Prostate gland (tissue), 2 donors: ENCODE results near the gene VTI1B. TPM values are rescaled to one million over a fixed set of nuclear protein-coding genes. Genes with fewer than 3 reads are reported as not detected.

Source experiments
- DNase-seq: peaks from one replicate; pipeline ENCODE4 v3.0.0-alpha.2; 2019; ENCODE audit warnings: low spot score
- H3K27ac ChIP-seq, 2 donors: fragments of 200-600 bp; sonication (generic); 2 replicates each; pipeline ENCODE4 v1.5.1; 2017 to 2019
- H3K27me3 ChIP-seq: fragments of 200-600 bp; sonication (generic); replicated peaks from 2 replicates; pipeline ENCODE4 v1.5.1; 2019; ENCODE audit not compliant: insufficient read depth
- H3K36me3 ChIP-seq, 2 donors: fragments of 200-600 bp; sonication (generic); 1 replicate in 1 of 2; 2 replicates in 1 of 2; pipeline versions ENCODE4 v1.5.1 to v1.8.1; 2017 to 2019
- H3K4me1 ChIP-seq: fragments of 200-600 bp; sonication (generic); replicated peaks from 2 replicates; pipeline ENCODE4 v1.5.1; 2019
- H3K4me3 ChIP-seq, 2 donors: fragments of 200-600 bp; sonication (generic); 2 replicates each; pipeline ENCODE4 v1.5.1; 2017 to 2019
- H3K9me3 ChIP-seq: fragments of 200-600 bp; sonication (generic); 2 replicates; pipeline ENCODE4 v1.5.1; 2017
- CTCF ChIP-seq, 4 experiments: fragments of 200-600 bp in 2 of 4; fragments of 450-650 bp in 2 of 4; sonication (generic) in 2 of 4; IDR thresholded peaks; 1 replicate in 3 of 4; 2 replicates in 1 of 4; pipeline ENCODE4 v1.5.1; 2016 to 2019; ENCODE audit warnings: antibody characterized with exemption in 4 of 4, mild to moderate bottlenecking in 2 of 4, moderate library complexity in 2 of 4
- POLR2A ChIP-seq: fragments of 450-650 bp; IDR thresholded peaks from one replicate; pipeline ENCODE4 v1.6.1; 2016; ENCODE audit warnings: antibody characterized with exemption, mild to moderate bottlenecking
- POLR2AphosphoS5 ChIP-seq: sonication (generic); formaldehyde crosslinking; IDR thresholded peaks from one replicate; pipeline ENCODE4 v1.6.1; 2017; ENCODE audit warnings: antibody characterized with exemption
- WGBS: methylation state at CpG from one replicate; pipeline ENCODE4 v1.1.5; 2018; 5-methylcytosine and 5-hydroxymethylcytosine counted together
- intact Hi-C: fragments of 100-400 bp; cut with DNase I; formaldehyde crosslinking; loops from one replicate; pipeline ENCODE4 v1.14.2; 2022
- total RNA-seq, 2 donors: library from RNA; depleted of rRNA; stranded (reverse); fragments of >200 nt; gene quantifications; one replicate each; pipeline ENCODE4 v1.1.0, GENCODE V29; 2016

VTI1B gene
- total RNA-seq, 2 donors from 2014 or later = 52.0 to 52.6 TPM

DNA sequence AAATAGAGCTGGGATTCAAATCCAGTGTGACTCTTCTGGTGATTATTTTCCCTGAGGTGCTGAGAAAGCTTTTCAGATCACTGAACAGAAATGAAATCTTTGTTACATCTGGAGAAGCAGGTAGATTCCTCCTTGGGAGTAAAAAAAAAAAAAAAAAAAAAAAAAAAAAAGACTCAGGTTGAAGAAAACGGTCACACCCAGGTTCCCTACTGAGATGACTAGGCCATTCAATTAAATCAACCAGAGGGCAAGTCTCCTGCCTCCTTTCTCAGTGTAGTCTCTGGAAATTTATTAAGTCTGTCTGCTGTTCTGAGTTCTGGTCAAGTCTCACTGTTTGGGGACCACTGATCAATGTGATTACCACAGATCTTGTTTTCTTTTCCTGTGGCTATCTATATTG, 30.7 kb downstream of the VTI1B start:
- H3K4me3 ChIP-seq = no peak overlapping the region
- DNase-seq = no peak
- no peaks in the 10 kb centered on the region for H3K4me1 ChIP-seq
- TF ChIP-seq CTCF (IDR thresholded peaks at IDR 0.05) (no peak), POLR2AphosphoS5 (no peak), POLR2A (no peak)
- H3K27me3 ChIP-seq = no peaks in the 10 kb centered on the region
- H3K27ac ChIP-seq = no peak overlapping the region
- peaks cover 0 to 1% of the 10 kb centered on the region in 2 donors for H3K36me3 ChIP-seq
- intact Hi-C loops = no loop called here
- H3K9me3 ChIP-seq = no peaks in the 10 kb centered on the region
- 44% methylated on average over 1 of the region's 1 CpG for WGBS

- H3K27me3 ChIP-seq = no peaks in the 10 kb centered on the region
- no peak overlapping the region for H3K4me3 ChIP-seq
- intact Hi-C loops = no loop called here
- no peak for DNase-seq
- H3K36me3 ChIP-seq = no peaks in the 10 kb centered on the region
- H3K9me3 ChIP-seq = no peaks in the 10 kb centered on the region
- H3K27ac ChIP-seq = no peak overlapping the region
- 82% methylated on average over 5 of the region's 5 CpGs for WGBS
- TF ChIP-seq POLR2A = no peak
- TF ChIP-seq POLR2AphosphoS5 = no peak
- no peak for TF ChIP-seq CTCF (IDR thresholded peaks at IDR 0.05)
- H3K4me1 ChIP-seq = no peaks in the 10 kb centered on the region
These were observed 32.3 kb downstream of the VTI1B start for GRCh38 chr14:67641902-67642749.

GRCh38 chr14:67641480-67641879, 33.0 kb downstream of the VTI1B start:
- H3K4me3 ChIP-seq = no peak overlapping the region
- H3K36me3 ChIP-seq = no peaks in the 10 kb centered on the region
- intact Hi-C loops = no loop called here
- DNase-seq = no peak
- H3K27me3 ChIP-seq = no peaks in the 10 kb centered on the region
- H3K27ac ChIP-seq = no peak overlapping the region
- no peaks in the 10 kb centered on the region for H3K4me1 ChIP-seq
- 95% methylated on average over 1 of the region's 1 CpG for WGBS
- H3K9me3 ChIP-seq = no peaks in the 10 kb centered on the region
- TF ChIP-seq POLR2AphosphoS5 = no peak
- TF ChIP-seq POLR2A = no peak
- TF ChIP-seq CTCF (IDR thresholded peaks at IDR 0.05) = no peak

GRCh38 chr14:67638642-67639041, 35.8 kb downstream of the VTI1B start:
- Histone ChIP-seq H3K27me3 (no peaks in the 10 kb centered on the region), H3K36me3 (no peaks in the 10 kb centered on the region), H3K4me3 (no peak overlapping the region), H3K4me1 (no peaks in the 10 kb centered on the region), H3K9me3 (no peaks in the 10 kb centered on the region), H3K27ac (no peak overlapping the region)
- WGBS = 88% methylated on average over 3 of the region's 3 CpGs
- TF ChIP-seq POLR2AphosphoS5 = no peak
- TF ChIP-seq POLR2A = no peak
- no peak for TF ChIP-seq CTCF (IDR thresholded peaks at IDR 0.05)
- no peak for DNase-seq
- intact Hi-C loops = no loop called here

DNA sequence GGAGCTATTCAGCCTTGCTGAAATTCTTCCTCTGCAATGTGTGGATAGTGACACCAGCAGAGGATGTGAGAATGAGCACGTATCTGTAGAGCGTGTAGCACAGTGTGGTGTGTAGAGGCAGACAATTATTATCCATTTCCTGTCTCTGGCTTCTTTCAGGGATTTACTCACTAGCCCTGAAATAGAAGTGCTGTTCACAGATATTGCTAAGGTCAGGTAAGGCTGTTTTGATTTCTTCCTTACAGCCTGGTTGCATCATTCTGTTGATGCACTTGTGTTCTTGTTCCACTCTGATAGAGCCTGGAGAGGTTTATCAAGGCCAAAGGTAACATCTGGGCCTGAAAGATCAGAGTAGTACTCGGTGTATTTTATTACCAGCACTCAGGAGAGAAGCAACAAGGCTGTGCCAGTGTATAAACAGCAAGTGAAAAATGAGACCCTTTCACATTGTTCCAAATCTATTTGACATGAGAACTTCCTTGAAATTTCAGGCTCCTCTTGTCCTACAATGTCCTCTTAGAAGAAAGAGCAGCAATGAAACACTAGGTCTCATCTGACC, 38.0 kb downstream of the VTI1B start:
- WGBS = 82% methylated on average over 3 of the region's 3 CpGs
- Histone ChIP-seq H3K27ac (no peak overlapping the region), H3K9me3 (no peaks in the 10 kb centered on the region), H3K4me3 (no peak overlapping the region), H3K27me3 (no peaks in the 10 kb centered on the region), H3K36me3 (no peaks in the 10 kb centered on the region), H3K4me1 (no peaks in the 10 kb centered on the region)
- intact Hi-C loops = no loop called here
- DNase-seq = no peak
- TF ChIP-seq CTCF (IDR thresholded peaks at IDR 0.05) (no peak), POLR2AphosphoS5 (no peak), POLR2A (no peak)
